SJCRH30 (cell line): Measurements from ENCODE around the gene SCD. TPM values are rescaled to one million over a fixed set of nuclear protein-coding genes. Genes with fewer than 3 reads are reported as not detected.
A peak's percentile ranks its signal among the peaks of the same experiment; 100 is the strongest.
"Not testable (repeated sequence)": the region's sequence is repeated elsewhere in the genome, so short reads cannot be mapped to it uniquely, and the experiment has no call there.

ENCODE experiments used
- DNase-seq, 2 experiments: peaks; one replicate each; pipeline ENCODE4 v3.0.0-alpha.2; 2015 to 2020
- H3K27ac ChIP-seq: fragments of 250-450 bp; sonication (Bioruptor Pico); 2 replicates; pipeline ENCODE4 v1.5.1; 2020; ENCODE audit warnings: mild to moderate bottlenecking, moderate library complexity
- H3K27me3 ChIP-seq: fragments of 250-450 bp; sonication (Bioruptor Pico); 2 replicates; pipeline ENCODE4 v1.5.1; 2020; ENCODE audit warnings: mild to moderate bottlenecking, moderate library complexity
- H3K36me3 ChIP-seq: fragments of 250-450 bp; sonication (Bioruptor Pico); 2 replicates; pipeline ENCODE4 v1.5.1; 2020; ENCODE audit warnings: mild to moderate bottlenecking, moderate library complexity
- H3K4me1 ChIP-seq: fragments of 250-450 bp; sonication (Bioruptor Pico); 2 replicates; pipeline ENCODE4 v1.5.1; 2020; ENCODE audit warnings: mild to moderate bottlenecking, moderate library complexity
- H3K4me3 ChIP-seq: fragments of 250-450 bp; sonication (Bioruptor Pico); 2 replicates; pipeline ENCODE4 v1.5.1; 2020; ENCODE audit warnings: mild to moderate bottlenecking, moderate library complexity
- H3K9me3 ChIP-seq: fragments of 250-450 bp; sonication (Bioruptor Pico); replicated peaks from 2 replicates; pipeline ENCODE4 v1.5.1; 2020; ENCODE audit warnings: mild to moderate bottlenecking, moderate library complexity
- total RNA-seq: library from RNA; depleted of rRNA; stranded (reverse); fragments of >200 nt; shearing (Covaris generic); gene quantifications from 2 replicates; pipeline ENCODE4 v1.2.3, GENCODE V29; 2014

SCD gene
- total RNA-seq, 1 experiment from 2014 or later: 427 TPM

- no peaks in the 10 kb centered on the region for H3K9me3 ChIP-seq
- no peak overlapping the region for H3K4me3 ChIP-seq
- no peaks in the 10 kb centered on the region for H3K27me3 ChIP-seq
- H3K27ac ChIP-seq: no peak overlapping the region
- H3K4me1 ChIP-seq: no peaks in the 10 kb centered on the region; the same call in 1 of the 2 replicates
- no peak for DNase-seq
- H3K36me3 ChIP-seq: peaks cover 55% of the 10 kb centered on the region
Measured at GRCh38 chr10:100362570-100363496, 15.8 kb downstream of the SCD start.

GRCh38 chr10:100364175-100364574 is 17.1 kb downstream of the SCD start:
- no peaks in the 10 kb centered on the region for H3K9me3 ChIP-seq
- H3K4me3 ChIP-seq: no peak overlapping the region
- no peaks in the 10 kb centered on the region for H3K27me3 ChIP-seq
- no peaks in the 10 kb centered on the region; the same call in 1 of the 2 replicates for H3K4me1 ChIP-seq
- DNase-seq: no peak
- peaks cover 44% of the 10 kb centered on the region for H3K36me3 ChIP-seq
- H3K27ac ChIP-seq: no peak overlapping the region

- H3K27ac ChIP-seq: no peak overlapping the region
- peaks cover 37% of the 10 kb centered on the region for H3K36me3 ChIP-seq
- no peaks in the 10 kb centered on the region for H3K9me3 ChIP-seq
- no peak overlapping the region for H3K4me3 ChIP-seq
- peak; percentile 38 to 51 for DNase-seq
- no peaks in the 10 kb centered on the region; the same call in 1 of the 2 replicates for H3K4me1 ChIP-seq
- no peaks in the 10 kb centered on the region for H3K27me3 ChIP-seq
Measured at GRCh38 chr10:100364735-100365391, 17.8 kb downstream of the SCD start.

GRCh38 chr10:100368721-100369120 is 21.7 kb downstream of the SCD start:
- DNase-seq: no peak
- H3K4me3 ChIP-seq: no peak overlapping the region
- H3K36me3 ChIP-seq: peaks cover 4% of the 10 kb centered on the region; the same call in 1 of the 2 replicates
- H3K27me3 ChIP-seq: no peaks in the 10 kb centered on the region
- no peak overlapping the region for H3K27ac ChIP-seq
- no peaks in the 10 kb centered on the region for H3K9me3 ChIP-seq
- H3K4me1 ChIP-seq: peaks cover 21% of the 10 kb centered on the region

GRCh38 chr10:100370714-100371481 is 23.9 kb downstream of the SCD start:
- H3K4me3 ChIP-seq: peak overlapping the region; percentile 18; the same call in 1 of the 2 replicates
- no peaks in the 10 kb centered on the region for H3K27me3 ChIP-seq
- H3K4me1 ChIP-seq: peaks cover 21% of the 10 kb centered on the region
- no peaks in the 10 kb centered on the region for H3K9me3 ChIP-seq
- peak; percentile 82 to 84 for DNase-seq
- H3K36me3 ChIP-seq: no peaks in the 10 kb centered on the region
- peak overlapping the region; percentile 2; the same call in 1 of the 2 replicates for H3K27ac ChIP-seq

GRCh38 chr10:100371482-100372027 is 24.5 kb downstream of the SCD start:
- Histone ChIP-seq H3K9me3 (no peaks in the 10 kb centered on the region), H3K4me1 (peaks cover 21% of the 10 kb centered on the region), H3K27ac (no peak overlapping the region; the same call in 1 of the 2 replicates), H3K27me3 (no peaks in the 10 kb centered on the region), H3K4me3 (no peak overlapping the region; the same call in 1 of the 2 replicates), H3K36me3 (no peaks in the 10 kb centered on the region)
- DNase-seq: no peak

- no peak for DNase-seq
- Histone ChIP-seq H3K27ac (peak overlapping the region; percentile 83), H3K4me3 (peak overlapping the region; percentile 66), H3K4me1 (peaks cover 21% of the 10 kb centered on the region), H3K27me3 (no peaks in the 10 kb centered on the region), H3K9me3 (no peaks in the 10 kb centered on the region), H3K36me3 (no peaks in the 10 kb centered on the region)
Measured at GRCh38 chr10:100372415-100373297, 25.6 kb downstream of the SCD start.

GRCh38 chr10:100373298-100374199 is 26.5 kb downstream of the SCD start:
- H3K27me3 ChIP-seq: no peaks in the 10 kb centered on the region
- H3K4me3 ChIP-seq: peak overlapping the region; percentile 66

GRCh38 chr10:100374200-100374655 is 27.2 kb downstream of the SCD start:
- Histone ChIP-seq H3K4me3 (peak overlapping the region; percentile 66), H3K27ac (peak overlapping the region; percentile 83), H3K27me3 (no peaks in the 10 kb centered on the region), H3K9me3 (no peaks in the 10 kb centered on the region), H3K36me3 (no peaks in the 10 kb centered on the region), H3K4me1 (peaks cover 21% of the 10 kb centered on the region)
- no peak for DNase-seq

More at GRCh38 chr10:100373298-100374199, 26.5 kb downstream of the SCD start:
- H3K36me3 ChIP-seq: no peaks in the 10 kb centered on the region
- peak overlapping the region; percentile 83 for H3K27ac ChIP-seq
- no peaks in the 10 kb centered on the region for H3K9me3 ChIP-seq
- H3K4me1 ChIP-seq: peaks cover 21% of the 10 kb centered on the region
- peak; percentile 99 to 100 for DNase-seq

GRCh38 chr10:100374677-100375353 is 27.8 kb downstream of the SCD start:
- not testable (repeated sequence) for H3K9me3 ChIP-seq, H3K27me3 ChIP-seq, DNase-seq, H3K36me3 ChIP-seq
- Histone ChIP-seq H3K4me3 (peak overlapping the region; percentile 66), H3K27ac (peak overlapping the region; percentile 83; the same call in 1 of the 2 replicates), H3K4me1 (peaks cover 21% of the 10 kb centered on the region)

- not testable (repeated sequence) for DNase-seq, H3K4me3 ChIP-seq, H3K9me3 ChIP-seq, H3K4me1 ChIP-seq, H3K27ac ChIP-seq, H3K36me3 ChIP-seq, H3K27me3 ChIP-seq
Measured at GRCh38 chr10:100376656-100377055, 29.6 kb downstream of the SCD start.

GRCh38 chr10:100377830-100378229 is 30.8 kb downstream of the SCD start:
- DNase-seq: no peak
- Histone ChIP-seq H3K27me3 (no peaks in the 10 kb centered on the region), H3K36me3 (no peaks in the 10 kb centered on the region), H3K27ac (no peak overlapping the region), H3K4me3 (no peak overlapping the region), H3K9me3 (no peaks in the 10 kb centered on the region), H3K4me1 (no peaks in the 10 kb centered on the region)
